ENCODE results near the gene PARN. TPM values are rescaled to one million over a fixed set of nuclear protein-coding genes. Genes with fewer than 3 reads are reported as not detected.

PARN gene
- total RNA-seq, 4 donors from 2014 or later: 36.6 to 66.8 (median 53.5) TPM

DNA sequence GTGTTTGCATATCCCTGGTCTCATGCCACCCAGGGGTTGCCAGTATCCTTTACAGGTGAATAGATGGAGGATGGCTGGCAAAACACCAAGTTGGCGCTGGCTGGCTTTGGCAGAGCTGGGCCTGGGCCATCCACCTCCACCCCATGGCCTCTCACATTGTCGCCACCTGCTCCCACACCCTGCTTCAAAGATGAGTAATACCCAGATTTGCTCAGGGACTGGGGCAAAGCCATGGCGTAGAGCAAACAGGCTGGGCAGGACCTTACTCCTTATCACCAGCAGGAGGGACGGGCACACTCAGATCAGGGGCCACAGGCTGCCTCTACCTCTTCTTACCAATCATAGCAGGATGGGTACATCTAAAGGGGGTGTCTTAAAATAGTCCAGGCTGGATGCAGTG lies 39.7 kb upstream of the PARN start:
- Histone ChIP-seq H3K36me3 (peaks cover 0 to 39% (median 0%) of the 10 kb centered on the region in 3 donors), H3K27ac (peak overlapping the region in 3 of 4 donors; percentile 19 to 69 (median 48)), H3K4me1 (peaks cover 0 to 21% (median 1%) of the 10 kb centered on the region in 4 donors), H3K4me3 (no peak overlapping the region), H3K9me3 (no peaks in the 10 kb centered on the region), H3K27me3 (no peaks in the 10 kb centered on the region)
- peak in 1 of 2 donors; percentile 44 for TF ChIP-seq POLR2A (IDR thresholded peaks at IDR 0.05)
- TF ChIP-seq, protein P1, sequence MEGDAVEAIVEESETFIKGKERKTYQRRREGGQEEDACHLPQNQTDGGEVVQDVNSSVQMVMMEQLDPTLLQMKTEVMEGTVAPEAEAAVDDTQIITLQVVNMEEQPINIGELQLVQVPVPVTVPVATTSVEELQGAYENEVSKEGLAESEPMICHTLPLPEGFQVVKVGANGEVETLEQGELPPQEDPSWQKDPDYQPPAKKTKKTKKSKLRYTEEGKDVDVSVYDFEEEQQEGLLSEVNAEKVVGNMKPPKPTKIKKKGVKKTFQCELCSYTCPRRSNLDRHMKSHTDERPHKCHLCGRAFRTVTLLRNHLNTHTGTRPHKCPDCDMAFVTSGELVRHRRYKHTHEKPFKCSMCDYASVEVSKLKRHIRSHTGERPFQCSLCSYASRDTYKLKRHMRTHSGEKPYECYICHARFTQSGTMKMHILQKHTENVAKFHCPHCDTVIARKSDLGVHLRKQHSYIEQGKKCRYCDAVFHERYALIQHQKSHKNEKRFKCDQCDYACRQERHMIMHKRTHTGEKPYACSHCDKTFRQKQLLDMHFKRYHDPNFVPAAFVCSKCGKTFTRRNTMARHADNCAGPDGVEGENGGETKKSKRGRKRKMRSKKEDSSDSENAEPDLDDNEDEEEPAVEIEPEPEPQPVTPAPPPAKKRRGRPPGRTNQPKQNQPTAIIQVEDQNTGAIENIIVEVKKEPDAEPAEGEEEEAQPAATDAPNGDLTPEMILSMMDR (IDR thresholded peaks at IDR 0.05): peak in 3 of 6 experiments; percentile 54 to 66 (median 57)
- peak in 2 of 3 donors; percentile 84 to 86 for DNase-seq

DNA sequence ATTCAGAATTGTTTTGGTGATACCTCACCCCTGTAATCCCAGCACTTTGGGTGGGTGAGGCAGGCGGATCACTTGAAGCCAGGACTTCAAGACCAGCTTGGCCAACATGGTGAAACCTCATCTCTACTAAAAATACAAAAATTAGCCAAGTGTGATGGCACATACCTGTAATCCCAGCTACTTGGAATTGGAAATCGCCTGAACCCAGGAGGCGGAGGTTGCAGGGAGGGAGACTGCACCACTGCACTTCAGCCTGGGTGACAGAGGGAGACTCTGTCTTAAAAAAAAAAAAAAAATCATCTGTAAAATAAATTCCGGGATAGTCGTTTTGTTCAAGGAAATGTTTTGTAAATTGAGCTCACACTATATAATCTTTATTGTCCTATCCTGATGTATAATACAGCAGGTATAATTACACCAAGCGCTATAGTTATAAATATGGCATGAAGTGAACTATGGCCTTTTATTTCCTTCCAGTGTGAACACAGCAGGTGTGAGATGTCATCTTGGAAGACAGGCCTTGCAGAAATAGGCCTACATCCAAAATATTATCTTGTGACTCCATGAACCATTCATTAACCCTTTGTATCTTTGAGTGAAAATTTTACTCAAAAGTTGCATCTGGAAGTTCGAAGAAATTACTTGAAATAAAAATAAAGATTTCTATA lies 38.6 kb upstream of the PARN start:
- no peak overlapping the region for H3K4me3 ChIP-seq
- no peak for TF ChIP-seq POLR2A (IDR thresholded peaks at IDR 0.05)
- TF ChIP-seq, protein P1 (IDR thresholded peaks at IDR 0.05): no peak
- peaks cover 0 to 21% (median 1%) of the 10 kb centered on the region in 4 donors for H3K4me1 ChIP-seq
- peak overlapping the region in 3 of 4 donors; percentile 20 to 80 (median 70) for H3K27ac ChIP-seq
- no peaks in the 10 kb centered on the region for H3K9me3 ChIP-seq
- no peak for DNase-seq
- peaks cover 0 to 49% (median 0%) of the 10 kb centered on the region in 3 donors for H3K36me3 ChIP-seq
- no peaks in the 10 kb centered on the region for H3K27me3 ChIP-seq

DNA sequence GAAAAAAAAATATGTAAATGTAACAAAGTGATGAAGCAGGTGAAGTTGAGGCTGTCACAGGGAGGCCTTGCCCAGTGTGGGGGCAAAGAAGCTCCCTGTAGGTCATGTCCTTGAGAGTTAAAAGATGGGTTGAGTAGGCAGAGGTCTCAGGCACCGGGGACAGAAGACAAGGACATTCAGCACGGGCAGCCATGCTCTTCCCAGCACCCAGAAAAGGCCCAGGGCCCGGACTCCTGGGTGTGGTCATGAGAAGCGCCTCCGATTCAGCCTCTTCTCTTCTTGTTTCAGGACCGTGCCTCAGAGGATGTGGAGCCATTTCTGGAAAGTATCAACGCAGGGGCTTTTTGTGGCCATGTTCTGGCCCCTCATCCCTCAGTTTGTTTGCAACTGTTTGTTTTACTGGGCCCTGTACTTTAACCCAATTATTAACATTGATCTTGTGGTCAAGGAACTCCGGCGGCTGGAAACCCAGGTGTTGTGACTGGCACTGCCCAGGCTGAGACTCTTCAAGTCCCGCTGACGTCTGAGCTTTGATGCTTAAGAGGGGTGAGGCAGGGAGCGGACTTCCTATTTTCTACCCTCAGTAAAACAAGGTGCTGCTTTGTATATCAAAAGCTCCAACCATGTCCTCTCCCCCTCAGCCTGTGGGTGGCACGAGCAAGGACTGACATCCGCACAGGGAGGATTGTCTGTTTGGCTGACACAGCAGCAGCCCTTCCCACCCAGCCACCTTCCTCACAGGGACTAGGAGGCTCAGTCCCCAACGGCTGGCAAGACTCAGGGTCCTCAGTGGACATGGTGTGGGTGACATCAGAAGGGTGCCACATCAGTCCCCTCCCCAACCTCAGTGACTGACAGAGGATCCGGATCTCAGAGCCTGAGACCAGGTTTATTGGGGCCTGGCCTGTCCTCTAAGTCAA lies 37.5 kb upstream of the PARN start:
- peak in 2 of 3 donors; percentile 55 to 57 for DNase-seq
- H3K9me3 ChIP-seq: no peaks in the 10 kb centered on the region
- no peaks in the 10 kb centered on the region for H3K27me3 ChIP-seq
- peaks cover 0 to 21% (median 1%) of the 10 kb centered on the region in 4 donors for H3K4me1 ChIP-seq
- H3K4me3 ChIP-seq: no peak overlapping the region
- H3K36me3 ChIP-seq: peaks cover 0 to 60% (median 0%) of the 10 kb centered on the region in 3 donors
- TF ChIP-seq POLR2A (IDR thresholded peaks at IDR 0.05): no peak
- TF ChIP-seq, protein P1 (IDR thresholded peaks at IDR 0.05): no peak
- peak overlapping the region in 3 of 4 donors; percentile 11 to 80 (median 70) for H3K27ac ChIP-seq

DNA sequence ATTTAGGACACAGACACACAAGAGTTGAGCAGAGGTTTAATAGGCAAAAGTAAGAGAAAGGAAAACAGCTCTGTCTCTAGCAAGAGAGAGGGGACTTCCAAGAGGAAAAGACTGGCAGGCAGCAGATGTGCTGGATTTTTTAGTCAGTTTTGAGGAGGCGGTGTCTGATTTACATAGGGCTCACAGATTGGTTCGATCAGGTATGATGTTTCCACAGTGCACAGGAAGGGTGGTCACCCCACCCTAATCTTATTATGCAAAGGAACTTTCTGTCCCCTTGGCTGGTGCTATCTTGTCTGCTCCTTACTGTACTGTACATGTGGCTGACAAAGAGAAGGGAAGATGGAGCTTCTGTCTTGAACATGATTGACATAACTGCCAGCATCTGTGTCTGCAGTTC lies 28.0 kb upstream of the PARN start:
- Histone ChIP-seq H3K27ac (peak overlapping the region in 3 of 4 donors; percentile 28 to 84 (median 56)), H3K9me3 (no peaks in the 10 kb centered on the region), H3K4me3 (no peak overlapping the region), H3K27me3 (no peaks in the 10 kb centered on the region), H3K4me1 (peaks cover 0 to 20% (median 2%) of the 10 kb centered on the region in 4 donors), H3K36me3 (peaks cover 0 to 65% (median 0%) of the 10 kb centered on the region in 3 donors)
- TF ChIP-seq, protein P1 (IDR thresholded peaks at IDR 0.05): no peak
- DNase-seq: no peak

DNA sequence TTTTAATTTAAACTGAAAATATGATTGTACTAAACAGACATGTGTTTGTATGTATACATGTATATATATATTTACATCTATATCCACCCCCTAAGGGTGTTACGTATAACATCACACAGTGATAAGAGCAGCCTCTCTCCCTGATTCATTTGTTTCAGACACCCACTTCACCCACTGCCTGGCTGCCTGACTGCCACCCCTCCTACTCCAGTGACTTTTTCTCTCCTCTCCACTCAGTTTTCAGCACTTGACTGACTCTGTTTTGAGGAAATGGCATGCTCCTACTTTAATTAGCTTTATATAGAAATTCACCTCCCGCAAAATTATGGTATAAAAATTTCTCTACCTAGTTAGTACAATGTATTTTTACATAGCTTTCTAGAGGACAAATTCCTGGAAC lies 22.7 kb upstream of the PARN start:
- Histone ChIP-seq H3K9me3 (no peaks in the 10 kb centered on the region), H3K4me3 (no peak overlapping the region), H3K36me3 (peaks cover 0 to 83% (median 0%) of the 10 kb centered on the region in 3 donors), H3K27me3 (no peaks in the 10 kb centered on the region), H3K27ac (no peak overlapping the region), H3K4me1 (peaks cover 0 to 20% (median 2%) of the 10 kb centered on the region in 4 donors)
- DNase-seq: no peak
- TF ChIP-seq POLR2A (IDR thresholded peaks at IDR 0.05): no peak
- TF ChIP-seq, protein P1 (IDR thresholded peaks at IDR 0.05): no peak
